ENCODE results near the gene SLC6A12. TPM values are rescaled to one million over a fixed set of nuclear protein-coding genes. Genes with fewer than 3 reads are reported as not detected.

Gene SLC6A12
- total RNA-seq, 1 experiment from 2014 or later = 0.17 TPM

- no CpG with 5 or more reads among the region's 10 CpGs for WGBS (ENCODE audit: extremely low coverage, insufficient read length, low lambda C conversion rate)
- Histone ChIP-seq H4K8ac (replicated peaks; ENCODE audit: insufficient read length, low read depth, low read length) (no peak overlapping the region), H3K79me2 (ENCODE audit: insufficient read depth, low read length) (no peaks in the 10 kb centered on the region), H3K79me1 (ENCODE audit: insufficient read depth, low read depth, low read length, poor library complexity, severe bottlenecking) (no peaks in the 10 kb centered on the region), H2BK15ac (ENCODE audit: low read depth, low read length) (no peak overlapping the region), H3K9ac (ENCODE audit: extremely low read depth, insufficient read length, low read length) (no peak overlapping the region), H3K9me3 (ENCODE audit: control insufficient read depth, low read depth, low read length) (no peaks in the 10 kb centered on the region), H2BK20ac (ENCODE audit: low read depth, low read length, poor library complexity, severe bottlenecking) (no peak overlapping the region), H3K23me2 (ENCODE audit: insufficient read length, low read depth, low read length, poor library complexity, severe bottlenecking) (peaks cover 6% of the 10 kb centered on the region), H3K56ac (ENCODE audit: insufficient read length, low read depth, low read length) (no peak overlapping the region), H3K18ac (ENCODE audit: insufficient read length, low read depth, low read length) (no peak overlapping the region), H3K4ac (ENCODE audit: low read depth, low read length) (no peak overlapping the region), H2AFZ (ENCODE audit: low read length) (no peak overlapping the region), H2BK5ac (ENCODE audit: insufficient read length, low read length) (no peak overlapping the region), H4K20me1 (ENCODE audit: control insufficient read depth, insufficient read depth, insufficient read length) (no peaks in the 10 kb centered on the region), H3K23ac (ENCODE audit: insufficient read length, low read depth, low read length) (no peak overlapping the region), H4K5ac (ENCODE audit: insufficient read length, low read depth, low read length) (no peak overlapping the region), H3K27ac (ENCODE audit: insufficient read length, low read depth, low read length) (no peak overlapping the region), H3K4me1 (ENCODE audit: insufficient read depth, low read length) (no peaks in the 10 kb centered on the region), H3K4me2 (ENCODE audit: insufficient read depth, insufficient read length, low read length) (no peak overlapping the region), H3K27me3 (ENCODE audit: insufficient read depth, low read length) (peaks cover 9% of the 10 kb centered on the region; the same call in 1 of the 2 replicates), H2AK5ac (ENCODE audit: insufficient read length, low read length) (no peak overlapping the region), H3T11ph (ENCODE audit: low read length) (no peak overlapping the region), H2BK120ac (ENCODE audit: low read depth, low read length, poor library complexity, severe bottlenecking) (no peak overlapping the region), H3K14ac (ENCODE audit: insufficient read depth, low read length) (no peak overlapping the region), H4K91ac (ENCODE audit: insufficient read length, low read depth, low read length) (no peak overlapping the region), H2BK12ac (ENCODE audit: insufficient read length, low read depth, low read length) (no peak overlapping the region)
- DNase-seq = no peak
- Mint-ChIP-seq H3K9me3 (no peaks in the 10 kb centered on the region; a peak in 2 of 5 replicates), H3K27me3 (ENCODE audit: low read depth) (peaks cover 96% of the 10 kb centered on the region), H3K4me1 (peaks cover 21 to 26% of the 10 kb centered on the region in 2 experiments; a peak in 3 of 4 replicates), H3K27ac (no peak overlapping the region), H3K4me3 (no peak overlapping the region), H3K36me3 (ENCODE audit: insufficient read depth in 1 of 3, low read depth in 3 of 3) (no peaks in the 10 kb centered on the region)
- TF ChIP-seq CTCF (conservative IDR thresholded peaks at IDR 0.05) = no peak
These were observed 6.2 kb downstream of the SLC6A12 start for GRCh38 chr12:207804-208203.
